Naive thymus-derived CD4-positive, alpha-beta T cell (primary cell): ENCODE data around the gene AJM1. TPM values are rescaled to one million over a fixed set of nuclear protein-coding genes. Genes with fewer than 3 reads are reported as not detected.
A peak's percentile ranks its signal among the peaks of the same experiment; 100 is the strongest.
"Not testable (repeated sequence)": the region's sequence is repeated elsewhere in the genome, so short reads cannot be mapped to it uniquely, and the experiment has no call there.

ENCODE experiments used
- ATAC-seq: fragments of 150-1000 bp; cut with Tn5 transposase; 2 replicates; pipeline ENCODE4 v1.10.0; 2021; ENCODE audit warnings: mild to moderate bottlenecking, moderate library complexity
- CTCF ChIA-PET: fragments of 350-600 bp; sonication (Branson Sonifier 250); formaldehyde crosslinking; loops from one replicate; lab custom pipeline; 2021; ENCODE audit warnings: antibody characterized with exemption; lab: Charles Lee
- POLR2A ChIA-PET: fragments of 350-600 bp; sonication (Branson Sonifier 250); formaldehyde crosslinking; loops from one replicate; lab custom pipeline; 2021; ENCODE audit warnings: antibody characterized with exemption, inconsistent platforms; lab: Charles Lee
- DNase-seq, 9 donors: peaks; one replicate each; pipeline versions ENCODE4 v3.0.0 to v3.0.0-alpha.2; 2020 to 2022; ENCODE audit warnings: mixed read lengths in 1 of 9
- H3K27ac ChIP-seq: one replicate; pipeline ENCODE4 v1.7.0; 2013; ENCODE audit warnings: mild to moderate bottlenecking, low read depth, low read length, moderate library complexity
- H3K27me3 ChIP-seq, 2 donors: one replicate each; pipeline ENCODE4 v1.7.0; 2013; ENCODE audit warnings: low read length in 2 of 2, mild to moderate bottlenecking in 2 of 2, moderate library complexity in 2 of 2; ENCODE audit not compliant: control insufficient read depth in 2 of 2, insufficient read depth in 2 of 2
- H3K36me3 ChIP-seq, 3 experiments: 1 replicate in 2 of 3; 2 replicates in 1 of 3; pipeline ENCODE4 v1.7.0; 2013; ENCODE audit warnings: low read length in 3 of 3, mild to moderate bottlenecking in 3 of 3, moderate library complexity in 1 of 3; ENCODE audit not compliant: insufficient read depth in 3 of 3, control insufficient read depth in 2 of 3
- H3K4me1 ChIP-seq, 2 donors: one replicate each; pipeline ENCODE4 v1.7.0; 2013; ENCODE audit warnings: low read length in 2 of 2, mild to moderate bottlenecking in 2 of 2, moderate library complexity in 1 of 2; ENCODE audit not compliant: control insufficient read depth in 2 of 2, insufficient read depth in 2 of 2
- H3K4me3 ChIP-seq: 2 replicates; pipeline ENCODE4 v1.7.0; 2013; ENCODE audit warnings: mild to moderate bottlenecking, low read length
- H3K9me3 ChIP-seq, 3 experiments: 1 replicate in 2 of 3; 2 replicates in 1 of 3; pipeline ENCODE4 v1.7.0; 2013; ENCODE audit warnings: low read length in 3 of 3; ENCODE audit not compliant: control insufficient read depth in 2 of 3
- H3K27ac Mint-ChIP-seq, 9 donors: one replicate each; pipeline ENCODE4 v1.8.0; 2020 to 2022; ENCODE audit warnings: mixed read lengths in 9 of 9, mild to moderate bottlenecking in 8 of 9, moderate library complexity in 5 of 9, inconsistent platforms in 2 of 9
- H3K27me3 Mint-ChIP-seq, 5 donors: one replicate each; pipeline ENCODE4 v1.8.0; 2021 to 2022; ENCODE audit warnings: mixed read lengths in 5 of 5, mild to moderate bottlenecking in 1 of 5
- H3K36me3 Mint-ChIP-seq, 5 donors: one replicate each; pipeline ENCODE4 v1.8.0; 2020 to 2022; ENCODE audit warnings: mixed read lengths in 5 of 5, mild to moderate bottlenecking in 3 of 5, inconsistent platforms in 1 of 5
- H3K4me1 Mint-ChIP-seq, 7 donors: one replicate each; pipeline ENCODE4 v1.8.0; 2020 to 2022; ENCODE audit warnings: mixed read lengths in 7 of 7, mild to moderate bottlenecking in 3 of 7, inconsistent platforms in 1 of 7
- H3K4me3 Mint-ChIP-seq, 10 donors: one replicate each; pipeline ENCODE4 v1.8.0; 2020 to 2022; ENCODE audit warnings: mild to moderate bottlenecking in 10 of 10, mixed read lengths in 10 of 10, moderate library complexity in 6 of 10, inconsistent platforms in 2 of 10
- H3K9me3 Mint-ChIP-seq, 11 donors: one replicate each; pipeline ENCODE4 v1.8.0; 2020 to 2022; ENCODE audit warnings: mixed read lengths in 11 of 11, mild to moderate bottlenecking in 4 of 11, inconsistent platforms in 1 of 11, moderate library complexity in 1 of 11
- intact Hi-C, 2 donors: fragments of 100-400 bp; cut with micrococcal nuclease; formaldehyde crosslinking; loops; one replicate each; pipeline ENCODE4 v1.15.1; 2023
- polyA plus RNA-seq, 2 donors: library from polyadenylated mRNA; unstranded; fragments of 300-500 nt; fragmentation: Illumina TruSeq; gene quantifications; one replicate each; pipeline ENCODE4 v1.2.3, GENCODE V29; 2021
- total RNA-seq, 6 experiments: library from RNA in 5 of 6; stranded (reverse) in 5 of 6; gene quantifications; 1 replicate in 5 of 6; 2 replicates in 1 of 6; pipeline ENCODE4 v1.2.3 and lab custom pipeline; 2021 to 2026

Gene AJM1
- total and polyA plus RNA-seq, 7 experiments from 2014 or later = 0.04 to 7.5 (median 1.3) TPM; not detected in 1

- H3K4me3 ChIP-seq = no peak overlapping the region
- H3K4me1 Mint-ChIP-seq = peaks cover 4 to 24% (median 19%) of the 10 kb centered on the region in 7 donors
- H3K36me3 Mint-ChIP-seq = peaks cover 0 to 5% (median 3%) of the 10 kb centered on the region in 5 donors
- no peak for ATAC-seq
- H3K4me1 ChIP-seq = peaks cover 7 to 8% of the 10 kb centered on the region in 2 donors
- H3K27ac Mint-ChIP-seq = peak overlapping the region in 7 of 9 donors; percentile 2 to 78 (median 49)
- intact Hi-C loops = loop anchor here in 1 of 2 donors (2.0 to 5.0 kb wide), 2 partner anchors 35 to 61 kb away; partner anchors contain the start of gene RABL6
- no peaks in the 10 kb centered on the region for H3K27me3 ChIP-seq
- peak overlapping the region; percentile 99 for H3K27ac ChIP-seq
- POLR2A ChIA-PET = interaction anchor here (0.8 to 1.7 kb wide), 3 partner anchors 14 to 19 kb away, joined by 3 to 4 read pairs (median 3); partner anchors contain the start of gene TRAF2
- CTCF ChIA-PET = no interaction called here
- peak in 1 of 9 donors; percentile 6 for DNase-seq
- no peaks in the 10 kb centered on the region for H3K9me3 ChIP-seq
- H3K4me3 Mint-ChIP-seq = peak overlapping the region; percentile 46 to 79 (median 67)
- no peaks in the 10 kb centered on the region for H3K27me3 Mint-ChIP-seq
- H3K36me3 ChIP-seq = peaks cover 6 to 21% (median 8%) of the 10 kb centered on the region in 3 experiments
- H3K9me3 Mint-ChIP-seq = peaks cover 0 to under 1% (median 0%) of the 10 kb centered on the region in 11 donors
These were observed 25.2 kb downstream of the AJM1 start for GRCh38 chr9:136867480-136867879.

GRCh38 chr9:136867917-136868316 is 25.6 kb downstream of the AJM1 start:
- ATAC-seq (no peak), DNase-seq (no peak)
- ChIA-PET CTCF (no interaction called here), POLR2A (interaction anchor here (0.8 to 1.7 kb wide), 3 partner anchors 14 to 18 kb away, joined by 3 to 4 read pairs (median 3); partner anchors contain the start of gene TRAF2)
- Histone ChIP-seq H3K4me1 (peaks cover 7 to 8% of the 10 kb centered on the region in 2 donors), H3K9me3 (no peaks in the 10 kb centered on the region), H3K27ac (no peak overlapping the region), H3K4me3 (no peak overlapping the region), H3K27me3 (no peaks in the 10 kb centered on the region), H3K36me3 (peaks cover 2 to 16% (median 4%) of the 10 kb centered on the region in 3 experiments)
- peaks cover 0 to 3% (median 0%) of the 10 kb centered on the region in 11 donors for H3K9me3 Mint-ChIP-seq
- H3K36me3 Mint-ChIP-seq = peaks cover 0 to 7% (median 3%) of the 10 kb centered on the region in 5 donors
- intact Hi-C loops = loop anchor here in 1 of 2 donors (2.0 to 5.0 kb wide), 2 partner anchors 34 to 61 kb away; partner anchors contain the start of gene RABL6
- H3K4me3 Mint-ChIP-seq = peak overlapping the region in 9 of 10 donors; percentile 46 to 79 (median 68)
- peaks cover 4 to 24% (median 19%) of the 10 kb centered on the region in 7 donors for H3K4me1 Mint-ChIP-seq
- H3K27me3 Mint-ChIP-seq = no peaks in the 10 kb centered on the region
- peak overlapping the region in 6 of 9 donors; percentile 25 to 80 (median 64) for H3K27ac Mint-ChIP-seq

GRCh38 chr9:136868644-136869043 is 26.4 kb downstream of the AJM1 start:
- Histone ChIP-seq H3K27me3 (no peaks in the 10 kb centered on the region), H3K27ac (no peak overlapping the region), H3K4me1 (peaks cover 7 to 8% of the 10 kb centered on the region in 2 donors), H3K9me3 (no peaks in the 10 kb centered on the region), H3K36me3 (peaks cover 0 to 9% (median 0%) of the 10 kb centered on the region in 3 experiments), H3K4me3 (no peak overlapping the region)
- DNase-seq (no peak), ATAC-seq (no peak)
- Mint-ChIP-seq H3K9me3 (peaks cover 0 to 3% (median 0%) of the 10 kb centered on the region in 11 donors), H3K27me3 (no peaks in the 10 kb centered on the region), H3K4me1 (peaks cover 4 to 22% (median 16%) of the 10 kb centered on the region in 7 donors), H3K4me3 (peak overlapping the region in 9 of 10 donors; percentile 15 to 84 (median 54)), H3K36me3 (peaks cover 0 to 7% (median 2%) of the 10 kb centered on the region in 5 donors), H3K27ac (peak overlapping the region in 6 of 9 donors; percentile 10 to 82 (median 24))
- ChIA-PET POLR2A (interaction anchor here (1.4 to 1.7 kb wide), 2 partner anchors 17 to 18 kb away, joined by 4 read pairs; partner anchors contain the start of gene TRAF2), CTCF (no interaction called here)
- intact Hi-C loops = loop anchor here in 1 of 2 donors (5.0 kb wide), 1 partner anchor 34 kb away; no protein-coding TSS in a partner anchor

- H3K27ac ChIP-seq, DNase-seq, ATAC-seq, H3K36me3 Mint-ChIP-seq, H3K27me3 ChIP-seq, H3K4me1 ChIP-seq, H3K9me3 Mint-ChIP-seq, CTCF ChIA-PET, H3K9me3 ChIP-seq, H3K4me3 ChIP-seq, H3K27me3 Mint-ChIP-seq, H3K36me3 ChIP-seq: not testable (repeated sequence)
- peaks cover 4 to 15% (median 10%) of the 10 kb centered on the region in 7 donors for H3K4me1 Mint-ChIP-seq
- intact Hi-C loops = loop anchor here in 1 of 2 donors (5.0 kb wide), 1 partner anchor 33 kb away; no protein-coding TSS in a partner anchor
- POLR2A ChIA-PET = interaction anchor here (0.6 to 1.4 kb wide), 3 partner anchors 10 to 17 kb away, joined by 3 to 4 read pairs (median 3); partner anchors contain the start of gene TRAF2
- peak overlapping the region in 1 of 10 donors; percentile 45 for H3K4me3 Mint-ChIP-seq
- H3K27ac Mint-ChIP-seq = peak overlapping the region in 1 of 9 donors; percentile 37
These were observed 27.3 kb downstream of the AJM1 start for GRCh38 chr9:136869611-136870010.

- ChIA-PET POLR2A (interaction anchor here (1.1 kb wide), 1 partner anchor 11 kb away, joined by 5 read pairs; the partner anchor contains the start of gene TRAF2), CTCF (no interaction called here)
- no peaks in the 10 kb centered on the region for H3K27me3 Mint-ChIP-seq
- no peak overlapping the region for H3K4me3 Mint-ChIP-seq
- Histone ChIP-seq H3K36me3 (no peaks in the 10 kb centered on the region), H3K9me3 (no peaks in the 10 kb centered on the region), H3K4me1 (no peaks in the 10 kb centered on the region), H3K27ac (no peak overlapping the region), H3K27me3 (no peaks in the 10 kb centered on the region), H3K4me3 (no peak overlapping the region)
- intact Hi-C loops = no loop called here
- peaks cover 0 to 3% (median 0%) of the 10 kb centered on the region in 11 donors for H3K9me3 Mint-ChIP-seq
- DNase-seq (no peak), ATAC-seq (no peak)
- H3K4me1 Mint-ChIP-seq = peaks cover 0 to 8% (median 0%) of the 10 kb centered on the region in 7 donors
- peaks cover 0 to 3% (median 0%) of the 10 kb centered on the region in 5 donors for H3K36me3 Mint-ChIP-seq
- H3K27ac Mint-ChIP-seq = no peak overlapping the region
These were observed 32.9 kb downstream of the AJM1 start for GRCh38 chr9:136875155-136875554.

- no peak overlapping the region for H3K4me3 ChIP-seq
- Mint-ChIP-seq H3K36me3 (peaks cover 0 to 8% (median 0%) of the 10 kb centered on the region in 5 donors), H3K27ac (no peak overlapping the region), H3K4me3 (no peak overlapping the region), H3K4me1 (peaks cover 0 to 19% (median 2%) of the 10 kb centered on the region in 7 donors), H3K9me3 (peaks cover 0 to 3% (median 0%) of the 10 kb centered on the region in 11 donors), H3K27me3 (no peaks in the 10 kb centered on the region)
- ChIA-PET CTCF (interaction anchor here (0.7 kb wide), 1 partner anchor 511 kb away, joined by 3 read pairs; no protein-coding TSS in a partner anchor), POLR2A (interaction anchor here (0.6 kb wide), 1 partner anchor 211 kb away, joined by 3 read pairs; no protein-coding TSS in a partner anchor)
- DNase-seq = no peak
- H3K9me3 ChIP-seq = no peaks in the 10 kb centered on the region
- H3K27me3 ChIP-seq = no peaks in the 10 kb centered on the region
- ATAC-seq = no peak
- intact Hi-C loops = no loop called here
- H3K36me3 ChIP-seq = no peaks in the 10 kb centered on the region
- H3K27ac ChIP-seq = no peak overlapping the region
- H3K4me1 ChIP-seq = peaks cover 2 to 3% of the 10 kb centered on the region in 2 donors
These were observed 34.2 kb downstream of the AJM1 start for GRCh38 chr9:136876476-136876875.
